ENCODE measurements around the gene MXRA8. TPM values are rescaled to one million over a fixed set of nuclear protein-coding genes. Genes with fewer than 3 reads are reported as not detected.

The MXRA8 gene
- total and polyA plus RNA-seq, 9 of the 15 experiments (the other 6 are each of a cell fraction or from before 2014, with no cell fraction given), result 0.66 to 11.3 (median 6.3) TPM

GRCh38 chr1:1399187-1399871 lies 41.0 kb upstream of the MXRA8 start, which contains the start of gene CCNL2 (continued):
- TF ChIP-seq ELF1 (tag; IDR thresholded peaks at IDR 0.05) (peak; percentile 99), NFATC3 (IDR thresholded peaks at IDR 0.05) (no peak), ZBTB34 (CRISPR knock-in tag; IDR thresholded peaks at IDR 0.05) (no peak), ZNF12 (CRISPR knock-in tag; IDR thresholded peaks at IDR 0.05) (peak; percentile 86; the same call in 1 of the 2 replicates), ZSCAN32 (CRISPR knock-in tag; IDR thresholded peaks at IDR 0.05) (no peak), NFIC (IDR thresholded peaks at IDR 0.05) (peak; percentile 40), U2AF2 (optimal IDR thresholded peaks at IDR 0.05; ENCODE audit: low read depth, low read length) (no peak), CHD2 (IDR thresholded peaks at IDR 0.05; ENCODE audit: low read depth, low read length) (peak; percentile 91), NR2C2 (CRISPR knock-in tag; IDR thresholded peaks at IDR 0.05) (peak; percentile 80), NR2C2 (tag; IDR thresholded peaks at IDR 0.05) (peak; percentile 98), ARID2 (IDR thresholded peaks at IDR 0.05) (no peak), HDGF (IDR thresholded peaks at IDR 0.05) (no peak), NR4A1 (CRISPR knock-in tag; IDR thresholded peaks at IDR 0.05) (peak; percentile 18; the same call in 1 of the 2 replicates), NR4A1 (tag; IDR thresholded peaks at IDR 0.05) (no peak), NFRKB (IDR thresholded peaks at IDR 0.05; ENCODE audit: low read depth) (peak; percentile 98), ZBTB5 (IDR thresholded peaks at IDR 0.05) (no peak), RCOR1 (IDR thresholded peaks at IDR 0.05; ENCODE audit: borderline replicate concordance in 1 of 2, low read depth in 2 of 2, low read length in 2 of 2) (peak in 1 of 2 experiments; percentile 54; a peak in 1 of 4 replicates), TRIM25 (IDR thresholded peaks at IDR 0.05; ENCODE audit: borderline replicate concordance) (no peak), ESRRB (CRISPR knock-in tag; IDR thresholded peaks at IDR 0.05; ENCODE audit: borderline replicate concordance) (no peak), SRSF1 (IDR thresholded peaks at IDR 0.05; ENCODE audit: low read depth, low read length) (peak; percentile 40; the same call in 1 of the 2 replicates), TARDBP (IDR thresholded peaks at IDR 0.05) (0 out of 2 replicates have a peak, but pooled peaks have one; percentile 17), DEAF1 (CRISPR knock-in tag; IDR thresholded peaks at IDR 0.05) (no peak), ZNF311 (CRISPR knock-in tag; IDR thresholded peaks at IDR 0.05) (no peak)
